SU-DHL-6 (cell line): Measurements from ENCODE around the gene NDUFB10.

Experiments
- H2AFZ ChIP-seq: fragments of 200-600 bp; sonication (generic); 2 replicates; pipeline ENCODE4 v1.6.1; 2014; ENCODE audit warnings: low read depth, mild to moderate bottlenecking, moderate library complexity, mixed read lengths, antibody characterized with exemption, low read length; ENCODE audit not compliant: severe bottlenecking
- H3F3A ChIP-seq: fragments of 200-600 bp; shearing (Covaris generic); 2 replicates; pipeline ENCODE4 v1.6.0; 2016; ENCODE audit warnings: antibody characterized with exemption, mild to moderate bottlenecking; ENCODE audit not compliant: insufficient read depth
- H3K27ac ChIP-seq: fragments of 200-600 bp; sonication (generic); 2 replicates; pipeline ENCODE4 v1.5.1; 2016; ENCODE audit warnings: low read depth, mild to moderate bottlenecking, low read length, moderate library complexity, mixed read lengths
- H3K27me3 ChIP-seq: fragments of 200-600 bp; sonication (generic), shearing (Covaris generic); 2 replicates; pipeline ENCODE4 v1.6.0; 2014; ENCODE audit warnings: mild to moderate bottlenecking, low read length
- H3K36me3 ChIP-seq: fragments of 200-600 bp; sonication (generic); 2 replicates; pipeline ENCODE4 v1.6.1; 2014; ENCODE audit warnings: mild to moderate bottlenecking, low read length, mixed read lengths
- H3K4me2 ChIP-seq: fragments of 300-600, 200-600 bp; shearing (Covaris generic), sonication (generic); 2 replicates; pipeline ENCODE4 v1.6.0; 2014; ENCODE audit warnings: low read length, low read depth, mild to moderate bottlenecking; ENCODE audit not compliant: poor library complexity, severe bottlenecking
- H3K4me3 ChIP-seq: fragments of 200-600 bp; sonication (generic); 2 replicates; pipeline ENCODE4 v1.5.1; 2014; ENCODE audit warnings: antibody characterized with exemption, low read length, mild to moderate bottlenecking, mixed read lengths; ENCODE audit not compliant: insufficient read depth, poor library complexity, severe bottlenecking
- H3K79me2 ChIP-seq: fragments of 200-600 bp; sonication (generic); 2 replicates; pipeline ENCODE4 v1.6.1; 2014; ENCODE audit warnings: mild to moderate bottlenecking, low read length, moderate library complexity; ENCODE audit not compliant: insufficient read depth
- H3K9ac ChIP-seq: fragments of 200-600 bp; sonication (generic); 2 replicates; pipeline ENCODE4 v1.7.0; 2014; ENCODE audit warnings: mild to moderate bottlenecking, low read length
- H3K9me2 ChIP-seq: fragments of 200-600 bp; sonication (generic); replicated peaks from 2 replicates; pipeline ENCODE4 v1.6.1; 2014; ENCODE audit warnings: low read length; ENCODE audit not compliant: insufficient read depth
- H3K9me3 ChIP-seq: fragments of 200-600 bp; sonication (generic); 2 replicates; pipeline ENCODE4 v1.6.1; 2014; ENCODE audit warnings: low read length, mixed read lengths; ENCODE audit not compliant: insufficient read depth
- H4K20me1 ChIP-seq: fragments of 200-600 bp; sonication (generic); 2 replicates; pipeline ENCODE4 v1.6.1; 2014; ENCODE audit warnings: low read depth, mild to moderate bottlenecking, antibody characterized with exemption, low read length, moderate library complexity, mixed read lengths
- EZH2phosphoT487 ChIP-seq: fragments of 200-600 bp; sonication (generic), shearing (Covaris generic); conservative IDR thresholded peaks from 2 replicates; pipeline ENCODE4 v1.6.1; 2018; ENCODE audit warnings: mild to moderate bottlenecking, antibody characterized with exemption, low read length, moderate library complexity, mixed read lengths
- TF ChIP-seq, protein P1 (sequence below): fragments of 200-600 bp; sonication (generic); IDR thresholded peaks from one replicate; pipeline ENCODE4 v1.5.1; 2017; ENCODE audit warnings: antibody characterized with exemption, mild to moderate bottlenecking, low read length, moderate library complexity; ENCODE audit not compliant: insufficient read depth, poor library complexity, severe bottlenecking

NDUFB10 gene

GRCh38 chr16:1912215-1912543, 47.2 kb upstream of the NDUFB10 start:
- no peaks in the 10 kb centered on the region for H3K9me3 ChIP-seq
- TF ChIP-seq, protein P1, sequence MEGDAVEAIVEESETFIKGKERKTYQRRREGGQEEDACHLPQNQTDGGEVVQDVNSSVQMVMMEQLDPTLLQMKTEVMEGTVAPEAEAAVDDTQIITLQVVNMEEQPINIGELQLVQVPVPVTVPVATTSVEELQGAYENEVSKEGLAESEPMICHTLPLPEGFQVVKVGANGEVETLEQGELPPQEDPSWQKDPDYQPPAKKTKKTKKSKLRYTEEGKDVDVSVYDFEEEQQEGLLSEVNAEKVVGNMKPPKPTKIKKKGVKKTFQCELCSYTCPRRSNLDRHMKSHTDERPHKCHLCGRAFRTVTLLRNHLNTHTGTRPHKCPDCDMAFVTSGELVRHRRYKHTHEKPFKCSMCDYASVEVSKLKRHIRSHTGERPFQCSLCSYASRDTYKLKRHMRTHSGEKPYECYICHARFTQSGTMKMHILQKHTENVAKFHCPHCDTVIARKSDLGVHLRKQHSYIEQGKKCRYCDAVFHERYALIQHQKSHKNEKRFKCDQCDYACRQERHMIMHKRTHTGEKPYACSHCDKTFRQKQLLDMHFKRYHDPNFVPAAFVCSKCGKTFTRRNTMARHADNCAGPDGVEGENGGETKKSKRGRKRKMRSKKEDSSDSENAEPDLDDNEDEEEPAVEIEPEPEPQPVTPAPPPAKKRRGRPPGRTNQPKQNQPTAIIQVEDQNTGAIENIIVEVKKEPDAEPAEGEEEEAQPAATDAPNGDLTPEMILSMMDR, result no peak
- no peak for TF ChIP-seq EZH2phosphoT487
- H3K36me3 ChIP-seq, result no peaks in the 10 kb centered on the region
- no peaks in the 10 kb centered on the region for H4K20me1 ChIP-seq
- no peak overlapping the region for H2AFZ ChIP-seq
- no peak overlapping the region for H3K9ac ChIP-seq
- no peak overlapping the region for H3K27ac ChIP-seq
- H3K9me2 ChIP-seq, result no peaks in the 10 kb centered on the region
- no peaks in the 10 kb centered on the region for H3K79me2 ChIP-seq
- H3F3A ChIP-seq, result no peaks in the 10 kb centered on the region
- no peak overlapping the region for H3K4me3 ChIP-seq
- H3K4me2 ChIP-seq, result no peak overlapping the region
- H3K27me3 ChIP-seq, result no peaks in the 10 kb centered on the region

DNA sequence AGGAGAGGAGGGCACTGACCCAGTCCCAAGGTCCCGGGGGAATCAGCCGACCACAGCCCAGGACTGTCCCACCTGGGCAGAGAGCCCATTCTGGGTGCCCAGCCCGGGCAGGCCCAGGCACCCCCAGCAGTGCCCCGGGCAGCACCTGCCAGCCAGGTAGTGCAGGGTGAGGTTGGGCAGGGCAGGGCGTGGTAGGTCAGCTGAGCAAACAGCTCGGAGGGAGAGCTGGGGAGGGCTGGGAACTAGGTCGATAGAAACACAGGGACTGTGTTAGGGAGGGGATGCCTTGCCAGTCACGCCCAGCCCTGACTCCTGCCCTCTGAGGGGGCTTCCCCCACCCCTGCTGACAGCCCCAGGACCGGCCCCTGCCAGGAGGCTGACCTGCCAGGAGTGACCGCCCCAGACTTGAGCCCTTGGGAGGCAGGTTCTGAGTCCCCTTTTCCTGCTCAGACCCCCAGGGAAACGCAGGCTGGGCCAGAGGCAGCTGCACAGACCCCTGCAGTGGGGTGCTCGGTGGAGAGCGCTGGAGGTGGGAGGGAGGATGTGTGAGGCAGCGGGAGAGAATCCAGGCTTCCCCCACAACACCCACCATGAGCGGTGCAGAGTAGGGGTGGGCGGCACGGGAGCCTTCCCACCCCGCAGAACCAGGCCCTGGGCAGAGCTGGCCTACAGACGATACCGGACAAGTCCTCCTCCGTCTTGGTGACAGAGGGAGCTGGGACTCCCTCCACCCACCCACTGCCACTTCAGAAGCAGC, 45.8 kb upstream of the NDUFB10 start:
- H3F3A ChIP-seq, result no peaks in the 10 kb centered on the region
- H3K9ac ChIP-seq, result no peak overlapping the region
- H3K27ac ChIP-seq, result no peak overlapping the region
- H3K4me3 ChIP-seq, result no peak overlapping the region
- no peaks in the 10 kb centered on the region for H3K9me2 ChIP-seq
- H4K20me1 ChIP-seq, result no peaks in the 10 kb centered on the region
- no peaks in the 10 kb centered on the region for H3K9me3 ChIP-seq
- no peaks in the 10 kb centered on the region for H3K36me3 ChIP-seq
- no peak overlapping the region for H3K4me2 ChIP-seq
- TF ChIP-seq, protein P1, result no peak
- no peak for TF ChIP-seq EZH2phosphoT487
- no peak overlapping the region for H2AFZ ChIP-seq
- no peaks in the 10 kb centered on the region for H3K27me3 ChIP-seq
- H3K79me2 ChIP-seq, result no peaks in the 10 kb centered on the region

DNA sequence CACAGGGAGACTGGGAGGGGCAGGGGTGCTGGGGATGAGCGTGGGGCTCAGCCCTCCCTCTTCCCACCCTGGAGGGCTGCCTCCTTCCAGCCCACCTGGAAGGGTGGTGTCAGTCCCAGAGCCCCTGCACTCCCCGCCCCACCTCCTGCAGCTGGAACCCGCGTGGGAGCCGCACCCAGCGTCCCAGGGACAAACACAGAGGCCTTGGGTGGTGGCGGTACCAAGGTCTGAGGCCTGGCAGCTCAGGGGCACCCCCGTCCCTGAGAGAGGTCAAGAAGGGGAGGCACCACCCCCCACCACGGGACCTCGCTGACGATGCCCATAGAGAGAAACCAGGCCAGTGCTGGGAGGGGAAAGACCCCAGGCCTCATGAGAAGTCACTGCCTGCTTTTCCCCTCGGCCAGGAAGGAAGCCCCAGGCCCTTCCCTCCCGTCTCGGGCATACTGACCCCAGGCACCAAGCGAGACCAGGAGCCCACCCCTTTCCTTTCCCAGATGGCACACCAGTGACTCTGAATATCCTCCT, 45.2 kb upstream of the NDUFB10 start:
- H3K27me3 ChIP-seq, result no peaks in the 10 kb centered on the region
- no peaks in the 10 kb centered on the region for H4K20me1 ChIP-seq
- H3F3A ChIP-seq, result no peaks in the 10 kb centered on the region
- no peak overlapping the region for H2AFZ ChIP-seq
- H3K9ac ChIP-seq, result no peak overlapping the region
- H3K36me3 ChIP-seq, result no peaks in the 10 kb centered on the region
- no peak overlapping the region for H3K4me3 ChIP-seq
- TF ChIP-seq, protein P1, result no peak
- TF ChIP-seq EZH2phosphoT487, result no peak
- no peak overlapping the region for H3K4me2 ChIP-seq
- no peaks in the 10 kb centered on the region for H3K9me2 ChIP-seq
- H3K9me3 ChIP-seq, result no peaks in the 10 kb centered on the region
- H3K27ac ChIP-seq, result no peak overlapping the region
- no peaks in the 10 kb centered on the region for H3K79me2 ChIP-seq
